HG03571 (cell line): ENCODE measurements around the gene KAT7.
"Not testable (repeated sequence)": the region's sequence is repeated elsewhere in the genome, so short reads cannot be mapped to it uniquely, and the experiment has no call there.

ENCODE experiments used
- ATAC-seq: cut with Tn5 transposase; IDR thresholded peaks from one replicate; pipeline ENCODE4 v1.9.1; 2021; ENCODE audit not compliant: unreplicated experiment

KAT7 gene

GRCh38 chr17:49788478-49789242 is at the start of gene KAT7:
KAT7 (plus strand) TSS chr17:49788681; CDS start chr17:49788835, 154 bp downstream.
- peak; percentile 85 for ATAC-seq

GRCh38 chr17:49739641-49740271 is 48.7 kb upstream of the KAT7 start:
- peak; percentile 42 for ATAC-seq

- no peak for ATAC-seq
Measured at GRCh38 chr17:49741009-49741691, 47.3 kb upstream of the KAT7 start.

- no peak for ATAC-seq
Measured at GRCh38 chr17:49741692-49742076, 46.8 kb upstream of the KAT7 start.

GRCh38 chr17:49742166-49742638 is 46.3 kb upstream of the KAT7 start:
- ATAC-seq = no peak

- no peak for ATAC-seq
Measured at GRCh38 chr17:49745175-49746139, 43.0 kb upstream of the KAT7 start.

GRCh38 chr17:49746791-49747490 is 41.5 kb upstream of the KAT7 start:
- ATAC-seq = peak; percentile 44

- ATAC-seq = no peak
Measured at GRCh38 chr17:49747632-49748031, 40.8 kb upstream of the KAT7 start.

- no peak for ATAC-seq
Measured at GRCh38 chr17:49748223-49748622, 40.3 kb upstream of the KAT7 start.

GRCh38 chr17:49748791-49749190 is 39.7 kb upstream of the KAT7 start:
- peak; percentile 84 for ATAC-seq

- ATAC-seq = no peak
Measured at GRCh38 chr17:49749730-49750129, 38.8 kb upstream of the KAT7 start.

GRCh38 chr17:49752508-49752907 is 36.0 kb upstream of the KAT7 start:
- ATAC-seq = no peak

GRCh38 chr17:49753959-49754391 is 34.5 kb upstream of the KAT7 start:
- no peak for ATAC-seq

- ATAC-seq = no peak
Measured at GRCh38 chr17:49755663-49756283, 32.7 kb upstream of the KAT7 start.

- no peak for ATAC-seq
Measured at GRCh38 chr17:49756323-49757150, 31.9 kb upstream of the KAT7 start.

GRCh38 chr17:49757151-49757777 is 31.2 kb upstream of the KAT7 start:
- ATAC-seq = no peak

- not testable (repeated sequence) for ATAC-seq
Measured at GRCh38 chr17:49758464-49759010, 29.9 kb upstream of the KAT7 start.

GRCh38 chr17:49759203-49759602 is 29.3 kb upstream of the KAT7 start:
- ATAC-seq = no peak
